MM.1S (cell line): ENCODE data around the gene MYOF.

Experiments
- DNase-seq: peaks from one replicate; pipeline ENCODE4 v3.0.0-alpha.2; 2015
- H2AFZ ChIP-seq: fragments of 300-600 bp; sonication (generic); 2 replicates; pipeline ENCODE4 v1.6.0; 2016; ENCODE audit warnings: antibody characterized with exemption, low read length
- H3F3A ChIP-seq: fragments of 300-600 bp; sonication (generic); 2 replicates; pipeline ENCODE4 v1.6.1; 2016; ENCODE audit warnings: mild to moderate bottlenecking, antibody characterized with exemption, low read length, moderate library complexity, mixed read lengths; ENCODE audit not compliant: insufficient read depth
- H3K27ac ChIP-seq: fragments of 300-600 bp; sonication (generic); 2 replicates; pipeline ENCODE4 v1.5.1; 2016; ENCODE audit warnings: mild to moderate bottlenecking, low read length
- H3K27me3 ChIP-seq: fragments of 300-600 bp; sonication (generic); replicated peaks from 2 replicates; pipeline ENCODE4 v1.6.0; 2016; ENCODE audit warnings: low read length; ENCODE audit not compliant: insufficient read depth
- H3K36me3 ChIP-seq: fragments of 300-600 bp; sonication (generic); replicated peaks from 2 replicates; pipeline ENCODE4 v1.6.1; 2016; ENCODE audit warnings: mild to moderate bottlenecking, low read length, mixed read lengths; ENCODE audit not compliant: insufficient read depth
- H3K4me1 ChIP-seq: fragments of 300-600 bp; sonication (generic); 2 replicates; pipeline ENCODE4 v1.6.1; 2016; ENCODE audit warnings: low read length, mixed read lengths
- H3K4me2 ChIP-seq: fragments of 300-600 bp; sonication (generic); 2 replicates; pipeline ENCODE4 v1.6.0; 2016; ENCODE audit warnings: low read depth, low read length
- H3K4me3 ChIP-seq: fragments of 300-600 bp; sonication (generic); 2 replicates; pipeline ENCODE4 v1.5.1; 2016; ENCODE audit warnings: low read length, mixed read lengths
- H3K79me2 ChIP-seq: fragments of 300-600 bp; sonication (generic); 2 replicates; pipeline ENCODE4 v1.6.1; 2016; ENCODE audit warnings: mixed run types, low read length, mixed read lengths
- H3K9ac ChIP-seq: fragments of 300-600 bp; sonication (generic); 2 replicates; pipeline ENCODE4 v1.6.1; 2016; ENCODE audit warnings: low read length, mixed read lengths
- H3K9me2 ChIP-seq: fragments of 300-600 bp; sonication (generic); replicated peaks from 2 replicates; pipeline ENCODE4 v1.6.1; 2016; ENCODE audit warnings: mild to moderate bottlenecking, low read length, mixed read lengths; ENCODE audit not compliant: insufficient read depth
- H3K9me3 ChIP-seq: fragments of 300-600 bp; sonication (generic); replicated peaks from 2 replicates; pipeline ENCODE4 v1.6.1; 2016; ENCODE audit warnings: mild to moderate bottlenecking, low read length, mixed read lengths; ENCODE audit not compliant: insufficient read depth
- H4K20me1 ChIP-seq: fragments of 300-600 bp; sonication (generic); 2 replicates; pipeline ENCODE4 v1.6.1; 2016; ENCODE audit warnings: mild to moderate bottlenecking, low read length, moderate library complexity, mixed read lengths; ENCODE audit not compliant: insufficient read depth
- EZH2 ChIP-seq: fragments of 300-600 bp; sonication (generic); optimal IDR thresholded peaks from 2 replicates; pipeline ENCODE3; 2017; ENCODE audit warnings: low read depth, mild to moderate bottlenecking, antibody characterized with exemption, low read length, mixed read lengths
- EZH2phosphoT487 ChIP-seq: fragments of 300-600 bp; sonication (generic); IDR thresholded peaks from 2 replicates; pipeline ENCODE4 v1.6.1; 2018; ENCODE audit warnings: antibody characterized with exemption, low read length
- TF ChIP-seq, protein P1 (sequence below): fragments of 300-600 bp; sonication (generic); IDR thresholded peaks from 2 replicates; pipeline ENCODE4 v1.5.1; 2016; ENCODE audit warnings: antibody characterized with exemption, low read length, mixed read lengths

MYOF gene

DNA sequence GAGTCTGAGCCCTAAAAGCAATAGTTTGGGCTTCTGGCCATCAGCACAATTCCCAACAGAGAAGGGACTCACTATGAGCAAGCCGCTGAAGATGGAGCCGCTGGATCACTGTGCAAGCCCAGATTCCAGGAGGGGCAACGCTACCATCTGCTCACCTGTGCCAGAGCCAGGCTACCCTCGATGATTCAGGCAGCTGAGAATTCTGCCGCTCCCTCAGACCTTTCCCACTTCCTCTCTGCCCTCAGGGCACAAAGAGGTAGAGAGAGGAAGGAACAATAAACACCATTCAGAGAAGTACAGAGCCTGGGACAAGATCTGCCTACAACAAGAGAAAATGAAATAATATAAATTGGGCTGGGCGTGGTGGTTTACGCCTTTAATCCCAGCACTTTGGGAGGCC is 98.1 kb downstream of the MYOF start:
- no peaks in the 10 kb centered on the region; the same call in 1 of the 2 replicates for H3K4me1 ChIP-seq
- H3K9me2 ChIP-seq = no peaks in the 10 kb centered on the region
- H3K4me2 ChIP-seq = no peak overlapping the region
- no peak overlapping the region for H3K9ac ChIP-seq
- DNase-seq = no peak
- TF ChIP-seq, protein P1, sequence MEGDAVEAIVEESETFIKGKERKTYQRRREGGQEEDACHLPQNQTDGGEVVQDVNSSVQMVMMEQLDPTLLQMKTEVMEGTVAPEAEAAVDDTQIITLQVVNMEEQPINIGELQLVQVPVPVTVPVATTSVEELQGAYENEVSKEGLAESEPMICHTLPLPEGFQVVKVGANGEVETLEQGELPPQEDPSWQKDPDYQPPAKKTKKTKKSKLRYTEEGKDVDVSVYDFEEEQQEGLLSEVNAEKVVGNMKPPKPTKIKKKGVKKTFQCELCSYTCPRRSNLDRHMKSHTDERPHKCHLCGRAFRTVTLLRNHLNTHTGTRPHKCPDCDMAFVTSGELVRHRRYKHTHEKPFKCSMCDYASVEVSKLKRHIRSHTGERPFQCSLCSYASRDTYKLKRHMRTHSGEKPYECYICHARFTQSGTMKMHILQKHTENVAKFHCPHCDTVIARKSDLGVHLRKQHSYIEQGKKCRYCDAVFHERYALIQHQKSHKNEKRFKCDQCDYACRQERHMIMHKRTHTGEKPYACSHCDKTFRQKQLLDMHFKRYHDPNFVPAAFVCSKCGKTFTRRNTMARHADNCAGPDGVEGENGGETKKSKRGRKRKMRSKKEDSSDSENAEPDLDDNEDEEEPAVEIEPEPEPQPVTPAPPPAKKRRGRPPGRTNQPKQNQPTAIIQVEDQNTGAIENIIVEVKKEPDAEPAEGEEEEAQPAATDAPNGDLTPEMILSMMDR = no peak
- TF ChIP-seq EZH2 (no peak), EZH2phosphoT487 (no peak)
- no peaks in the 10 kb centered on the region for H3K79me2 ChIP-seq
- H3K4me3 ChIP-seq = no peak overlapping the region
- H2AFZ ChIP-seq = no peak overlapping the region
- no peaks in the 10 kb centered on the region for H3K27me3 ChIP-seq
- no peaks in the 10 kb centered on the region for H3K36me3 ChIP-seq
- no peak overlapping the region for H3K27ac ChIP-seq
- H3K9me3 ChIP-seq = no peaks in the 10 kb centered on the region
- no peaks in the 10 kb centered on the region for H3F3A ChIP-seq
- H4K20me1 ChIP-seq = no peaks in the 10 kb centered on the region

GRCh38 chr10:93383562-93383981 is 98.6 kb downstream of the MYOF start:
- Histone ChIP-seq H3K4me2 (no peak overlapping the region), H3K36me3 (no peaks in the 10 kb centered on the region), H2AFZ (no peak overlapping the region), H4K20me1 (no peaks in the 10 kb centered on the region), H3K79me2 (no peaks in the 10 kb centered on the region), H3K27ac (no peak overlapping the region), H3K27me3 (no peaks in the 10 kb centered on the region), H3K9me2 (no peaks in the 10 kb centered on the region), H3K4me3 (no peak overlapping the region), H3K4me1 (no peaks in the 10 kb centered on the region; the same call in 1 of the 2 replicates), H3K9ac (no peak overlapping the region), H3K9me3 (no peaks in the 10 kb centered on the region), H3F3A (no peaks in the 10 kb centered on the region)
- DNase-seq = no peak
- TF ChIP-seq EZH2 (no peak), EZH2phosphoT487 (no peak)
- TF ChIP-seq, protein P1 = no peak

DNA sequence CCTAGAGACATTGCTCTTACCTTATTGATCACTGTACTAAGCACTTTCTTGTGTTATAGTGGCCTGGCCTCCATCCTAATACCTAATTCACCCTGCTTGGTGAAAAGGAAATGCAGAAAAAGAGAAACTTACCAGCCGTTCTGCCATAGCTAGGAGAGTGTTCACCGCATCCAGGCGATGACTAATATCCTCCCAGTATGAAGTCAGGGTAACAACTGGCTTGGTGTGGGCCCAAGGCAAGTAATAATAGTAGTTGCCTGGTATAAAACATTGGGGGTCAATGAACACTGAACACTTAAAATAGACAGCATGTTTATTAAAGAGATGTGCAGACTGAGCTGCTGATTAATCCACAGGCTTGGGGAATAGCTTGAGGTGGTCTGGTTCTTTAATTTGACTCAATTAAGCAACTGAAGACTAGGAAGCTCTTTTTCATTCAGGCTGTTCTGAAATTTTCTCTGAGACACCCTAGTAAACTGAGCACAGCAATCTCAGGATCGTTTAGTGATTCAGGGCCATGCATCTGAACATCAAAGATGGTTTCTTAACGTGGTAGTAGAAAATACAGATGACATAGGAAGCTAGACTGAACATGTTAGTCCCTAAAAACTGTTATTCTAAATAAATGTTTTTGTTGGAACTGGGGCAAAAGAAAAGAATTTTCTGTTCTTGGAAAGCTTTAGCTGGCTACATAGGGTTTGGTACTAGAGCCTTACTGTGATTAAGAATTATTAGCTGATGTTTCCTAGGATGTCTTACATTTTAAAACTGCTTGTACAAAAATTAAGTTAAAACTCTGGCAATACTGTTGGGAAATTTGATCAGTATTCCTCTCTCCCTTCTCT is 102.2 kb downstream of the MYOF start:
- H4K20me1 ChIP-seq = no peaks in the 10 kb centered on the region

More for the DNA sequence above, 102.2 kb downstream of the MYOF start:
- Histone ChIP-seq H3K9me2 (no peaks in the 10 kb centered on the region), H3K4me1 (no peaks in the 10 kb centered on the region), H2AFZ (no peak overlapping the region), H3K79me2 (no peaks in the 10 kb centered on the region), H3K9me3 (no peaks in the 10 kb centered on the region), H3K27me3 (no peaks in the 10 kb centered on the region), H3F3A (no peaks in the 10 kb centered on the region), H3K4me3 (no peak overlapping the region), H3K36me3 (no peaks in the 10 kb centered on the region), H3K9ac (no peak overlapping the region), H3K27ac (no peak overlapping the region), H3K4me2 (no peak overlapping the region)
- no peak for DNase-seq
- TF ChIP-seq EZH2phosphoT487 = no peak
- no peak for TF ChIP-seq EZH2
- TF ChIP-seq, protein P1 = no peak
